Stimulated activated CD4-positive, alpha-beta T cell treated with anti-CD3 and anti-CD28 coated beads, Interleukin-4, amount 100 ng/mL, for 48 hours (primary cell): ENCODE results near the gene DIPK1B.
A peak's percentile ranks its signal among the peaks of the same experiment; 100 is the strongest.

Experiments
- DNase-seq, 2 donors: peaks; one replicate each; pipeline ENCODE4 v3.0.0-alpha.2; 2020; ENCODE audit warnings: low read depth in 2 of 2

Gene DIPK1B

GRCh38 chr9:136711751-136712689 is at the start of gene DIPK1B:
Gene DIPK1B, plus strand, starts transcription at chr9:136712572. Its CDS starts 94 bp downstream, at chr9:136712666.
- no peak for DNase-seq

GRCh38 chr9:136662656-136663581 is 49.5 kb upstream of the DIPK1B start, which contains the start of gene EGFL7:
Gene EGFL7, plus strand, starts transcription at chr9:136662916. Its CDS starts 5,367 bp downstream, at chr9:136668283.
- no peak for DNase-seq

GRCh38 chr9:136664000-136664915 is 48.1 kb upstream of the DIPK1B start:
- no peak for DNase-seq

- no peak for DNase-seq
Measured at GRCh38 chr9:136665111-136665703, 47.2 kb upstream of the DIPK1B start.

GRCh38 chr9:136665704-136666371 is 46.5 kb upstream of the DIPK1B start:
- peak in 1 of 2 donors; percentile 20 for DNase-seq

GRCh38 chr9:136666372-136667213 is 45.8 kb upstream of the DIPK1B start:
- DNase-seq = no peak

- no peak for DNase-seq
Measured at GRCh38 chr9:136667214-136667939, 45.0 kb upstream of the DIPK1B start.

GRCh38 chr9:136667940-136668760 is 44.2 kb upstream of the DIPK1B start:
- DNase-seq = no peak

- no peak for DNase-seq
Measured at GRCh38 chr9:136668983-136669790, 43.2 kb upstream of the DIPK1B start.

- DNase-seq = no peak
Measured at GRCh38 chr9:136669791-136670464, 42.4 kb upstream of the DIPK1B start.

- no peak for DNase-seq
Measured at GRCh38 chr9:136670576-136671253, 41.7 kb upstream of the DIPK1B start.

- no peak for DNase-seq
Measured at GRCh38 chr9:136671254-136671614, 41.1 kb upstream of the DIPK1B start.

GRCh38 chr9:136671646-136672430 is 40.5 kb upstream of the DIPK1B start:
- DNase-seq = peak; percentile 34 to 45

- no peak for DNase-seq
Measured at GRCh38 chr9:136672431-136673087, 39.8 kb upstream of the DIPK1B start.
